ENCODE data around the gene TMEM62. TPM values are rescaled to one million over a fixed set of nuclear protein-coding genes. Genes with fewer than 3 reads are reported as not detected.

Gene TMEM62
- polyA plus RNA-seq, 1 donor (not counting 4 experiments of a cell fraction or from before 2014, with no cell fraction given), result 5.5 TPM

DNA sequence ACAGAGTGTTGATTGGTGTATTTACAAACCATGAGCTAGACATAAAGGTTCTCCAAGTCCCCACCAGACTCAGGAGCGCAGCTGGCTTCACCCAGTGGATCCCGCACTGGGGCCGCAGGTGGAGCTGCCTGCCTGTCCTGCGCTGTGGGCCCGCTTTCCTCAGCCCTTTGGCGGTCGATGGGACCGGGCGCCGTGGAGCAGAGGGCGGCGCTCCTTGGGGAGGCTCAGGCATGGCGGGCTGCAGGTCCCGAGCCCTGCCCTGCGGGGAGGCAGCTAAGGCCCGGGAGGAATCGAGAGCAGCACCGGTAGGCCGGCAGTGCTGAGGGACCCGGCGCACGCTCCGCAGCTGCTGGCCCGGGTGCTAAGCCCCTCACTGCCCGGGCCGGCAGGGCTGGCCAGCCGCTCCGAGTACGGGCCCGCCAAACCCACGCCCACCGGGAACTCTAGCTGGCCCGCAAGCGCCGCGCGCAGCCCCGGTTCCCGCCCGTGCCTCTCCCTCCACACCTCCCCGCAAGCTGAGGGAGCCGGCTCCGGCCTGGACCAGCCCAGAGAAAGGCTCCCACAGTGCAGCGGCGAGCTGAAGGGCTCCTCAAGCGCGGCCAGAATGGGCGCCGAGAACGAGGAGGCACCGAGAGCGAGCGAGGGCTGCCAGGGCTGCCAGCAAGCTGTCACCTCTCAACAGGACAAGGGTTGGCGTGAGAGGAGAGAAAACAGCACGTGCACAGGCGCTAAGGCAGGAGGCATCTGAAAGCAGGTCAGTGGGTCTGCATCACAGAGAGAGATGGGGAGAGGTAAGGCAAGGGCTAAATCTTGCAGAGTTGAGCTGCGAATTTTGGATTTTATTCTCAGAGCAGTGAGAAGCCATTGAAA, 93.3 kb downstream of the TMEM62 start:
- Histone ChIP-seq H3K9me1 (ENCODE audit: control insufficient read depth, extremely low read depth, insufficient read depth, low read length) (no peaks in the 10 kb centered on the region), H3K79me2 (ENCODE audit: control insufficient read depth, insufficient read depth, low read length) (no peaks in the 10 kb centered on the region), H3K9ac (ENCODE audit: control insufficient read depth, extremely low read depth, insufficient read depth, low read length) (no peak overlapping the region), H2AFZ (ENCODE audit: control insufficient read depth, low read length) (no peak overlapping the region), H3K4me1 (ENCODE audit: control insufficient read depth, extremely low read depth, insufficient read depth, low read length) (no peaks in the 10 kb centered on the region), H3K27me3 (ENCODE audit: control insufficient read depth, extremely low read depth, insufficient read depth, low read length) (no peaks in the 10 kb centered on the region), H3K9me3 (ENCODE audit: control insufficient read depth, low read depth, low read length) (no peaks in the 10 kb centered on the region), H3K4me3 (ENCODE audit: control insufficient read depth in 2 of 3, extremely low read depth in 1 of 3, insufficient read depth in 2 of 3, low read depth in 1 of 3, low read length in 3 of 3) (no peak overlapping the region), H3K27ac (ENCODE audit: control insufficient read depth, insufficient read depth, low read length) (no peak overlapping the region), H4K20me1 (ENCODE audit: control insufficient read depth, extremely low read depth, insufficient read depth, low read length) (no peaks in the 10 kb centered on the region), H3K36me3 (ENCODE audit: control insufficient read depth in 2 of 2, extremely low read depth in 1 of 2, insufficient read depth in 2 of 2, low read length in 2 of 2) (no peaks in the 10 kb centered on the region), H3K4me2 (ENCODE audit: control insufficient read depth, extremely low read depth, insufficient read depth, low read depth, low read length) (no peak overlapping the region)
- DNase-seq (ENCODE audit: low read depth, low spot score), result no peak
- FAIRE-seq, result no peak
- dilution Hi-C loops (cut with MboI; ENCODE audit: extremely low pct_ligation_motif_present, low sequenced_read_pairs), result no loop called here
- TF ChIP-seq, protein P1, sequence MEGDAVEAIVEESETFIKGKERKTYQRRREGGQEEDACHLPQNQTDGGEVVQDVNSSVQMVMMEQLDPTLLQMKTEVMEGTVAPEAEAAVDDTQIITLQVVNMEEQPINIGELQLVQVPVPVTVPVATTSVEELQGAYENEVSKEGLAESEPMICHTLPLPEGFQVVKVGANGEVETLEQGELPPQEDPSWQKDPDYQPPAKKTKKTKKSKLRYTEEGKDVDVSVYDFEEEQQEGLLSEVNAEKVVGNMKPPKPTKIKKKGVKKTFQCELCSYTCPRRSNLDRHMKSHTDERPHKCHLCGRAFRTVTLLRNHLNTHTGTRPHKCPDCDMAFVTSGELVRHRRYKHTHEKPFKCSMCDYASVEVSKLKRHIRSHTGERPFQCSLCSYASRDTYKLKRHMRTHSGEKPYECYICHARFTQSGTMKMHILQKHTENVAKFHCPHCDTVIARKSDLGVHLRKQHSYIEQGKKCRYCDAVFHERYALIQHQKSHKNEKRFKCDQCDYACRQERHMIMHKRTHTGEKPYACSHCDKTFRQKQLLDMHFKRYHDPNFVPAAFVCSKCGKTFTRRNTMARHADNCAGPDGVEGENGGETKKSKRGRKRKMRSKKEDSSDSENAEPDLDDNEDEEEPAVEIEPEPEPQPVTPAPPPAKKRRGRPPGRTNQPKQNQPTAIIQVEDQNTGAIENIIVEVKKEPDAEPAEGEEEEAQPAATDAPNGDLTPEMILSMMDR (optimal IDR thresholded peaks at IDR 0.05 in 1 of 3, IDR thresholded peaks at IDR 0.05 in 1 of 3, conservative IDR thresholded peaks at IDR 0.05 in 1 of 3; ENCODE audit: extremely low read depth in 1 of 3, insufficient read depth in 2 of 3, low read length in 3 of 3), result no peak
- TF ChIP-seq EZH2 (IDR thresholded peaks at IDR 0.05; ENCODE audit: low read length), result no peak

DNA sequence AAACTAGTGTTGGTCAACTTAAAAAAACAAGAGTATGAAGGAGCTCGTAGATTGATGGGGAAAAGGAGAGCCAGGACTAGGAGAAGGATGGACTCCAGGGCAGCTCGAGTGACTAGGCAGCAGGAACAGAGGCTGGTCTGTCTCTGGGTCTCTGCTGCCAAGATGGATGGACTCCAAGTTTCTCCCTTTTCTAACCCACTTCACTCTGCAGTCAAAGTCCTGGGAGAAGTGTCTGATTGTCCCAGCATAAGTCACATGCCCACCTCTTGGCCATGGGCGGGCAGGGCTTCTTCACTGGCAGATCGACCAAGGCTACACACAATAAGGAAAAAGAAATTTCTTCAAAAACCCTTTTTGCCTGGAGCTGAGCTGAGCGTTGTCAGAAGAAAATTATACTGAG, 96.6 kb downstream of the TMEM62 start:
- dilution Hi-C loops (cut with MboI; ENCODE audit: extremely low pct_ligation_motif_present, low sequenced_read_pairs), result no loop called here
- Histone ChIP-seq H4K20me1 (ENCODE audit: control insufficient read depth, extremely low read depth, insufficient read depth, low read length) (no peaks in the 10 kb centered on the region), H3K4me3 (ENCODE audit: control insufficient read depth in 2 of 3, extremely low read depth in 1 of 3, insufficient read depth in 2 of 3, low read depth in 1 of 3, low read length in 3 of 3) (no peak overlapping the region), H3K4me2 (ENCODE audit: control insufficient read depth, extremely low read depth, insufficient read depth, low read depth, low read length) (no peak overlapping the region), H3K9me1 (ENCODE audit: control insufficient read depth, extremely low read depth, insufficient read depth, low read length) (no peaks in the 10 kb centered on the region), H2AFZ (ENCODE audit: control insufficient read depth, low read length) (no peak overlapping the region), H3K9ac (ENCODE audit: control insufficient read depth, extremely low read depth, insufficient read depth, low read length) (no peak overlapping the region), H3K9me3 (ENCODE audit: control insufficient read depth, low read depth, low read length) (no peaks in the 10 kb centered on the region), H3K4me1 (ENCODE audit: control insufficient read depth, extremely low read depth, insufficient read depth, low read length) (no peaks in the 10 kb centered on the region), H3K27me3 (ENCODE audit: control insufficient read depth, extremely low read depth, insufficient read depth, low read length) (no peaks in the 10 kb centered on the region), H3K36me3 (ENCODE audit: control insufficient read depth in 2 of 2, extremely low read depth in 1 of 2, insufficient read depth in 2 of 2, low read length in 2 of 2) (no peaks in the 10 kb centered on the region), H3K27ac (ENCODE audit: control insufficient read depth, insufficient read depth, low read length) (no peak overlapping the region), H3K79me2 (ENCODE audit: control insufficient read depth, insufficient read depth, low read length) (no peaks in the 10 kb centered on the region)
- FAIRE-seq, result no peak
- no peak for DNase-seq (ENCODE audit: low read depth, low spot score)
- TF ChIP-seq, protein P1 (optimal IDR thresholded peaks at IDR 0.05 in 1 of 3, IDR thresholded peaks at IDR 0.05 in 1 of 3, conservative IDR thresholded peaks at IDR 0.05 in 1 of 3; ENCODE audit: extremely low read depth in 1 of 3, insufficient read depth in 2 of 3, low read length in 3 of 3), result no peak
- no peak for TF ChIP-seq EZH2 (IDR thresholded peaks at IDR 0.05; ENCODE audit: low read length)
